OCI-LY1 (cell line): ENCODE data around the gene PRTN3.

Experiments used
- CTCF ChIP-seq: fragments of 200-600 bp; sonication (generic), shearing (Covaris generic); IDR thresholded peaks from 2 replicates; pipeline ENCODE4 v1.5.1; 2017; ENCODE audit warnings: mild to moderate bottlenecking, antibody characterized with exemption, low read length, moderate library complexity, mixed read lengths
- EZH2 ChIP-seq: fragments of 200-600 bp; sonication (generic), shearing (Covaris generic); IDR thresholded peaks from 2 replicates; pipeline ENCODE4 v1.8.0; 2017; ENCODE audit warnings: borderline replicate concordance, mixed run types, mild to moderate bottlenecking, antibody characterized with exemption, low read length, moderate library complexity, mixed read lengths

- TF ChIP-seq CTCF (no peak), EZH2 (no peak)
These were observed 6.6 kb upstream of the PRTN3 start for GRCh38 chr19:834216-834615.
